PC-3 (cell line): ENCODE results near the gene SDK2.

Source experiments
- EZH2 ChIP-seq: fragments of 300-600 bp; sonication (generic); IDR thresholded peaks from one replicate; pipeline ENCODE4 v1.6.1; 2017; ENCODE audit warnings: antibody characterized with exemption, mild to moderate bottlenecking, low read length; ENCODE audit not compliant: unreplicated experiment
- TF ChIP-seq, protein P1 (sequence below): fragments of 300-600 bp; sonication (generic); conservative IDR thresholded peaks from 2 replicates; pipeline ENCODE4 v1.5.1; 2017; ENCODE audit warnings: antibody characterized with exemption, low read depth, mild to moderate bottlenecking, low read length

GRCh38 chr17:73644145-73645049 is at the start of gene SDK2:
- TF ChIP-seq, protein P1, sequence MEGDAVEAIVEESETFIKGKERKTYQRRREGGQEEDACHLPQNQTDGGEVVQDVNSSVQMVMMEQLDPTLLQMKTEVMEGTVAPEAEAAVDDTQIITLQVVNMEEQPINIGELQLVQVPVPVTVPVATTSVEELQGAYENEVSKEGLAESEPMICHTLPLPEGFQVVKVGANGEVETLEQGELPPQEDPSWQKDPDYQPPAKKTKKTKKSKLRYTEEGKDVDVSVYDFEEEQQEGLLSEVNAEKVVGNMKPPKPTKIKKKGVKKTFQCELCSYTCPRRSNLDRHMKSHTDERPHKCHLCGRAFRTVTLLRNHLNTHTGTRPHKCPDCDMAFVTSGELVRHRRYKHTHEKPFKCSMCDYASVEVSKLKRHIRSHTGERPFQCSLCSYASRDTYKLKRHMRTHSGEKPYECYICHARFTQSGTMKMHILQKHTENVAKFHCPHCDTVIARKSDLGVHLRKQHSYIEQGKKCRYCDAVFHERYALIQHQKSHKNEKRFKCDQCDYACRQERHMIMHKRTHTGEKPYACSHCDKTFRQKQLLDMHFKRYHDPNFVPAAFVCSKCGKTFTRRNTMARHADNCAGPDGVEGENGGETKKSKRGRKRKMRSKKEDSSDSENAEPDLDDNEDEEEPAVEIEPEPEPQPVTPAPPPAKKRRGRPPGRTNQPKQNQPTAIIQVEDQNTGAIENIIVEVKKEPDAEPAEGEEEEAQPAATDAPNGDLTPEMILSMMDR: no peak
- peak; percentile 99 for TF ChIP-seq EZH2
